ENCODE data around the gene RUNDC3A. TPM values are rescaled to one million over a fixed set of nuclear protein-coding genes. Genes with fewer than 3 reads are reported as not detected.
A peak's percentile ranks its signal among the peaks of the same experiment; 100 is the strongest.

Gene RUNDC3A
- total RNA-seq, 1 donor from 2014 or later, result 0.40 TPM

GRCh38 chr17:44266402-44267164 is 41.8 kb upstream of the RUNDC3A start:
- Mint-ChIP-seq H3K27me3 (ENCODE audit: low read depth) (peaks cover 13% of the 10 kb centered on the region), H3K36me3 (ENCODE audit: low read depth) (no peaks in the 10 kb centered on the region), H3K4me1 (ENCODE audit: low read depth) (no peaks in the 10 kb centered on the region), H3K27ac (ENCODE audit: unreplicated experiment) (no peak overlapping the region), H3K9me3 (ENCODE audit: low read depth) (no peaks in the 10 kb centered on the region), H3K4me3 (ENCODE audit: unreplicated experiment) (no peak overlapping the region)
- DNase-seq (ENCODE audit: low spot score), result no peak
- TF ChIP-seq, protein P1, sequence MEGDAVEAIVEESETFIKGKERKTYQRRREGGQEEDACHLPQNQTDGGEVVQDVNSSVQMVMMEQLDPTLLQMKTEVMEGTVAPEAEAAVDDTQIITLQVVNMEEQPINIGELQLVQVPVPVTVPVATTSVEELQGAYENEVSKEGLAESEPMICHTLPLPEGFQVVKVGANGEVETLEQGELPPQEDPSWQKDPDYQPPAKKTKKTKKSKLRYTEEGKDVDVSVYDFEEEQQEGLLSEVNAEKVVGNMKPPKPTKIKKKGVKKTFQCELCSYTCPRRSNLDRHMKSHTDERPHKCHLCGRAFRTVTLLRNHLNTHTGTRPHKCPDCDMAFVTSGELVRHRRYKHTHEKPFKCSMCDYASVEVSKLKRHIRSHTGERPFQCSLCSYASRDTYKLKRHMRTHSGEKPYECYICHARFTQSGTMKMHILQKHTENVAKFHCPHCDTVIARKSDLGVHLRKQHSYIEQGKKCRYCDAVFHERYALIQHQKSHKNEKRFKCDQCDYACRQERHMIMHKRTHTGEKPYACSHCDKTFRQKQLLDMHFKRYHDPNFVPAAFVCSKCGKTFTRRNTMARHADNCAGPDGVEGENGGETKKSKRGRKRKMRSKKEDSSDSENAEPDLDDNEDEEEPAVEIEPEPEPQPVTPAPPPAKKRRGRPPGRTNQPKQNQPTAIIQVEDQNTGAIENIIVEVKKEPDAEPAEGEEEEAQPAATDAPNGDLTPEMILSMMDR (IDR thresholded peaks at IDR 0.05), result peak; percentile 21

- Mint-ChIP-seq H3K4me3 (ENCODE audit: unreplicated experiment) (no peak overlapping the region), H3K27ac (ENCODE audit: unreplicated experiment) (no peak overlapping the region), H3K4me1 (ENCODE audit: low read depth) (no peaks in the 10 kb centered on the region), H3K36me3 (ENCODE audit: low read depth) (no peaks in the 10 kb centered on the region), H3K9me3 (ENCODE audit: low read depth) (no peaks in the 10 kb centered on the region), H3K27me3 (ENCODE audit: low read depth) (peaks cover 13% of the 10 kb centered on the region)
- TF ChIP-seq, protein P1 (IDR thresholded peaks at IDR 0.05), result no peak
- no peak for DNase-seq (ENCODE audit: low spot score)
These were observed 41.3 kb upstream of the RUNDC3A start for GRCh38 chr17:44267165-44267455.

DNA sequence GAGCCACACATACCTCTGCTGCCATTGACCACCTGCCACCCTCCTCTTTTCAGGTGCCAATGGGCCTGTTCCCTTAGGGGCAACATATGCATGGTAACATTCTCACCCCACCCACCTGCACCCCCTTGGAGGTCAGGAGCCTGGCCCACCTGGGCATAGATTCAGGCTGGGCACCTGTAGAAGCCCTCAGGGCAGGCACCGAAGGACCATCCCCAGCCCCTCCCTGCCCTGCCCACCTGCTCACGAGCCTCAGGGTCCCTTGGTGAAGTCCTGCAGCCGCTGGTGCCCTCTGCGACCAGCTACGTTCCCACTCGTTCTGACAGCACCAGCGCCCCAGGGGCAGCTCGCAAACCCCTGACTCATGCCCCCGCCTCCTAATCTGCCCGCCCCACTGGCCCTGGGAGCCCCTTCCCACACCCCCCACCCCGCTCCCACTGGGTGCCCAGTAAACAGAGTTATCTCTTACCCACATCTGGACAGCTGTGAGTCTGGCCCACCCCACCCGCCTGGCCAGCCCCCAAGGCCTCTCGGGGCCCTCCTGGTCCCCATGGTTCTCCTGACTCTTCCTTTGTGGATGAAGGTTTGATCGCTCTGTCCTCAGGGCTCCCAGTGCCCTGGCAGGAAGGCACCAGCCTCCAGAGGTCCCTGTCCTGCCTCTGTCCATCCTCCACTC is 40.4 kb upstream of the RUNDC3A start, which contains the start of gene SLC4A1:
SLC4A1 (minus strand) TSS at position 318 of the 673 bp plus-strand sequence. CDS start 5,269 bp downstream, outside the sequence.
- Mint-ChIP-seq H3K36me3 (ENCODE audit: low read depth) (no peaks in the 10 kb centered on the region), H3K4me3 (ENCODE audit: unreplicated experiment) (no peak within 1 kb of the TSS)
- no peak for DNase-seq (ENCODE audit: low spot score)

DNA sequence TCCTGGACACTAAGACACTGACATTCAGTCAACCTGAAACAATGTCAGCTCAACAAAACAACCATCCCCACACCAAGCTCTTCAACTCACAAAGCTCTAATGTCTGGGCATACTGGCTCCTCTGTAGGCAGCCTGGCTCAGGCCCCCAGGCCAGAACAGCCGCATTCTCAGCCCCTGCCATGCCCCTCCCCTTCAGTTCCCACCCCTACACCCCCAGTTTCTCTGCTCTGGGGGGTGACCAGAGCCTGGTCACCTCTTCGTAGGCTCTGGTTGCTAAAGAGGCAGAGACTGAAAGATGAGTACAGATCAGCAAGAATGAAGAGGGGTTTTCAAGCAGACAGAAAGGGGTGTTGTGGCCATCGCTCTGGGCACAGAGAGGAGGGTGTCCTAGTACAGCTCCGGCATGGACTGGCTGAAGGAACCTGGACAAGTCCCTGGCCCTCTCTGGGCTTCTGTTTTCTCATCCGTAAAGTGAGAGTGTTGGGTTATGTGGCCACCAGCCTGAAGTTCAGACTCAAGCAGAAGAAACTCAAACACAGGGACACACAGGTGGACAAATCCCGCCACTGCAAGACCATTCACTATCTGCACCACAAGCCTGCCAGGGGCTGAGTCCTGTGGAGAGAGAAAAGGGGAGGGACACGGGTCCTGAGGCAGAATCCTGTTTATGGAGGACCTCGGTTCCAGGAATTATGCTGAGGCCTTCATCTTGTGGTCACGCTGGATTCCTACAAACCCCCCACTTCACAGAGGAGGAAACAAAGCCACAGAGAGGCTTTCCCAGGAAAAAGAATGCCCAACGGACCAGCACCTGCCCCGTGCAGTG is 39.5 kb upstream of the RUNDC3A start:
- TF ChIP-seq, protein P1 (IDR thresholded peaks at IDR 0.05), result no peak
- peaks cover 8% of the 10 kb centered on the region for H3K27me3 Mint-ChIP-seq (ENCODE audit: low read depth)
- H3K9me3 Mint-ChIP-seq (ENCODE audit: low read depth), result no peaks in the 10 kb centered on the region
- no peaks in the 10 kb centered on the region for H3K4me1 Mint-ChIP-seq (ENCODE audit: low read depth)
- no peaks in the 10 kb centered on the region for H3K36me3 Mint-ChIP-seq (ENCODE audit: low read depth)
- no peak overlapping the region for H3K27ac Mint-ChIP-seq (ENCODE audit: unreplicated experiment)
- no peak for DNase-seq (ENCODE audit: low spot score)
- H3K4me3 Mint-ChIP-seq (ENCODE audit: unreplicated experiment), result no peak overlapping the region

More for the DNA sequence above, 40.4 kb upstream of the RUNDC3A start, which contains the start of gene SLC4A1:
- no peaks in the 10 kb centered on the region for H3K9me3 Mint-ChIP-seq (ENCODE audit: low read depth)
- H3K4me1 Mint-ChIP-seq (ENCODE audit: low read depth), result no peaks in the 10 kb centered on the region
- no peak within 1 kb of the TSS for H3K27ac Mint-ChIP-seq (ENCODE audit: unreplicated experiment)
- TF ChIP-seq, protein P1 (IDR thresholded peaks at IDR 0.05), result no peak
- H3K27me3 Mint-ChIP-seq (ENCODE audit: low read depth), result peaks cover 13% of the 10 kb centered on the region
